Activated CD4-positive, alpha-beta T cell treated with anti-CD3 and anti-CD28 coated beads, Interleukin-2, Interleukin-6, amounts not matched to agents 100 ng/mL and 50 ng/mL, durations not matched to agents 16 hours and 8 hours (primary cell): ENCODE measurements around the gene OR2V2.
A peak's percentile ranks its signal among the peaks of the same experiment; 100 is the strongest.
"Not testable (repeated sequence)": the region's sequence is repeated elsewhere in the genome, so short reads cannot be mapped to it uniquely, and the experiment has no call there.

Source experiments
- DNase-seq: peaks from one replicate; pipeline ENCODE4 v3.0.0-alpha.2; 2020

The OR2V2 gene

DNA sequence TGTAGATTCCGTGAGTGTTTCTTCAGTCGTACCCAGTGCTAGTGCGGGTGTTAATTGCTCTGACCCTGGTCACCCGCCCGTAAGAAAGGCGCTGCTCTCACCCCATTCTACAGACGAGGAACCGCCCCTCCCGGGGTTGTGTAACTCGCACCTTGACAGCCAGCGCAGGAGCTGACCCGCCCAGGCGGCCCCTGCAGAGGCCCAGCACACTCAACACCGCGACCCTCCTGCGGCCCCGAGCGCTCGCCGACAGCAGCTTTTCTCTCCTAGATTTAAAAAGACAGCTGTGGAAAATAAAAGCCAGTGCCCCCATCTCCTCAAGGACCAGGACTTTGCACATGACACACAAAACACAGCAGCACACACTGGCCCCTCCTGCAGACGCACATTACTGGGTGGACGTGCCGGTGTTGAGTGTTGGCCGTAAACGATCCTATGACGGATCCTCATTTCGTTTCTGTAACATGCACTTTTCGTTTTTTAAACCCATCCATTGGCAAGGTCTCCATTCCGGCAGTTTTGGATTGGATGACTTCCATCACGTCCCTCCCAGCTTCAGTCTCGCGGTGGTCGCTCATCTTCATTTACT lies 22.9 kb downstream of the OR2V2 start:
- DNase-seq, result no peak

DNA sequence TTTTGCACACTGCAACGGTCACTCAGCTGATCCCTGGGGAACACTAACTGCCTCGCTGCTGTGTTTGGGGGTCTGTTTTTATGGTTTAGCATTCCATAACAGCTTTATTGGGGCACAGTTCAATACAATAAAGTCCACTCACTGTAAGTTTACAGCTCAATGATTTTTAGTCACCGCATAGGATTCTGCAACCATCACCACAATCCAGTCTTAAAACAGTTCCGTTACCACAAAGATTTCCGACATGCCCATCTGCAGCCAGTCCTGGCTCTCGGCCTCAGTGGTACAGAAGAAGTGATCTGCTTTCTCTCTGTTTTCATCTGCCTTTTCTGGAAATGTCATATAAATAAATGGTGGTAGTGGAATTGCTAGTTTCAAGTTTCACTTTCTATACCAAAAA lies 23.6 kb downstream of the OR2V2 start:
- no peak for DNase-seq

DNA sequence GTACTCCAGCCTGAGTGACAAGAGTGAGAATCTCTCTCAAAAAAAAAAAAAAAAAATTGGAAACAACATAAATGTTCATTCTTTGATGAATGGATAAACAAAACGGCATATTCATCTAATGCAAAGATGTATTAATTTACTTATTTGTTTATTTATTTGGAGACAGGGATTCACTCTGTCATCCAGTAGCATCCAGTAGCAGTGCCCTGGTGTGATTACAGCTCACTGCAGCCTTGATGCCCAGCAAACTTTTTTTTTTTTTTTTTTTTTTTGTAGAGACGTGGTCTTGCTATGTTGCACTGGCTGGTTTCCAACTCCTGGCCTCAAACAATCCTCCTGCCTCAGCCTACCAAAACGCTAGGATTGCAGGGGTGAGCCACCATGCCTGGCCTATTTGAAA lies 24.4 kb downstream of the OR2V2 start:
- no peak for DNase-seq

DNA sequence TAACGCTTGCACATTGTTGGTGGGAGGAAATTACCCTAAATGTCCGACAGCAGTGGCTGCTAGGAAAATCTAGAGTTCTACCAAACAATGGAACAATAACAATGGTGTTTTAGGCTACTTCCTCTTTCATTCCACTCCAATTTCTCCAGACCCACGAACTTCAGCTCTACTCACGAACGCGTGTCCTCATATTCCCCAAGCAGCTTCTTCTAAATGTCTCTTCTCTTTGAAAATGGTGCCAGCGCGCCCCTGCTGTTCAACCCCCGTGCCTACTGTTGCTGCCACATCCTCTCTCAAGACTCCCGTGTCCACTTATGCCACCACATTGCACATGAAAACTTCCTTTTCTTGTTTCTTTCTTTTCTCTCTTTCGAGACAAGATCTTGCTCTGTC lies 25.6 kb downstream of the OR2V2 start:
- DNase-seq, result peak; percentile 72

DNA sequence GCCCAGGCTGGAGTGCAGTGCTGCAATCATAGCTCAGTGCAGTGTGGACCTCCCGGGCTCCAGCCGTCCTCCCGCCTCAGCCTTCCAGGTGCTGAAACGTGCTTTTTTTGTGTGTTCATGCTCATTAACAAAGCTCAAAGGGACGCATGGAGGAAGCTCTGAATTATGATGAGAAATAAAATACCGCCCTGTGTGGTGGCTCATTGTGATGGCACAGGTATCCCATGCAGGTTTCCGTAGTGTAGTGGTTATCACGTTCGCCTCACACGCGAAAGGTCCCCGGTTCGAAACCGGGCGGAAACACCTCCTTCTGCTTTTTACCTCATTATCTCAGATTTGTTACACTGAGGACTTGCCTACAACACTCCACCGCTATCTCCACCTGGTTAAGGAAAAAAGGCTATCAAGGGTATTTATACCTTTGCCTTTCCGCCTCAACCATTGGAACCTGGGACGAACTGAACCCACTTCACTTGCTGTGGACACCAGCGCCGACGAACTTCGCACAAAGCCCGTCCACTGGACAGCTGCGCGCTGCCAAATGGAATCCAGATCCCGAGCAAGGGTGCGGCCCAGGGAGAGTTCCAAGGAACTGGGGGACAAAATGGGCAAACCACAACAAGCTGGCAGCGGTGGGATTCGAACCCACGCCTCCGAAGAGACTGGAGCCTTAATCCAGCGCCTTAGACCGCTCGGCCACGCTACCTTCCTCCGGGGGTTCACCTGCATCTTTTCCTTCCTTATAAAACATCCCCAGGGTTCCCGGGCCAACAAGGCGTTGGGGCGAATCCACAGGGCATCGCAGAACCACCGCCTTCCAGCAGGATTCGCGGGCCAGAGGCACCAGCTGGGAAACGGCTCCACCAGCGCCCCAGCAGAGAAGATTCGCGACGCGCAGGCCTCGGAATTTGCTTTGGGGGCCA lies 26.3 kb downstream of the OR2V2 start:
- DNase-seq, result peak; percentile 89

DNA sequence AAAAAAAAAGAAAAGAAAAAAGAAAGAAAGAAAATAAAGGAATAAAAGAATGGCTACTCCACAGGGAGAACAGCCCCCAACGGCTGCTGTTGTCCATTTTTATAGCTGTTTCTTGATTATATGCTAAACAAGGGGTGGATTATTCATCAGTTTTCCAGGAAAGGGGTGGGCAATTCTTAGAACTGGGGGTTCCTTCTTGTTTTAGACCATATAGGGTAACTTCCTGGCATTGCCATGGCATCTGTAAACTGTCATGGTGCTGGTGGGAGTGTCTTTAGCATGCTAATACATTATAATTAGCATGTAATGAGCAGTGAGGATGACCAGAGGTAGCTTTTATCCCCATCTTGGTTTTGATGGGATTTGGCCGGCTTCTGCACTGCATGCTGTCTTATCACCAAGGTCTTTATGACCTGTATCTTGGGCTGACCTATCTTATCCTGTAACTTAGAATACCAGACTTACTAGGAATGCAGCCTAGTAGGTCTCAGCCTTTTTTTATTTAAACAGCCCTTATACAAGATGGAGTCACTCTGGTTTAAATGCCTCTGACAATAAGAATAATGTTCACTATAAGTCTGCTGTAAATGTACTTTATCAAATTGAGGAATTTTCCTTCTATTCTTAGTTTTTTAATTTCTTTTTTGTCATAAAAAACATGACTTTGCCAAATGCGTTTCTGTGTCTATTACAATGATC lies 29.0 kb downstream of the OR2V2 start:
- no peak for DNase-seq

DNA sequence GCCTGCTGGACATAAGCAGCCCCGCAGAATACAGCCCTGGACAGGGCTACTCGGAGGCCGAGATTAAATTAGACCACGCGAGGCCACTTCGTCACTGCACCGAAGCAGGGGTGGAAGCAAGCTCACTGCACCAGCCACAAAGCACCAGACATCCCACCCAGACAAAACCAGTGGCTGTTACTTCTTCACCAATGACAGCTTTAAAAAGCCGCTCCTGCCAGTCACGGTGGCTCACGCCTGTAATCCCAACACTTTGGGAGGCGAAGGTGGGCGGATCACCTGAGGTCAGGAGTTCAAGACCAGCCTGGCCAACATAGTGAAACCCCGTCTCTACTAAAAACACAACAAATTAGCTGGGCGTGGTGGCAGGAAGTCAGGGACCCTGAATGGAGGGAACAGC lies 30.2 kb downstream of the OR2V2 start:
- not testable (repeated sequence) for DNase-seq

DNA sequence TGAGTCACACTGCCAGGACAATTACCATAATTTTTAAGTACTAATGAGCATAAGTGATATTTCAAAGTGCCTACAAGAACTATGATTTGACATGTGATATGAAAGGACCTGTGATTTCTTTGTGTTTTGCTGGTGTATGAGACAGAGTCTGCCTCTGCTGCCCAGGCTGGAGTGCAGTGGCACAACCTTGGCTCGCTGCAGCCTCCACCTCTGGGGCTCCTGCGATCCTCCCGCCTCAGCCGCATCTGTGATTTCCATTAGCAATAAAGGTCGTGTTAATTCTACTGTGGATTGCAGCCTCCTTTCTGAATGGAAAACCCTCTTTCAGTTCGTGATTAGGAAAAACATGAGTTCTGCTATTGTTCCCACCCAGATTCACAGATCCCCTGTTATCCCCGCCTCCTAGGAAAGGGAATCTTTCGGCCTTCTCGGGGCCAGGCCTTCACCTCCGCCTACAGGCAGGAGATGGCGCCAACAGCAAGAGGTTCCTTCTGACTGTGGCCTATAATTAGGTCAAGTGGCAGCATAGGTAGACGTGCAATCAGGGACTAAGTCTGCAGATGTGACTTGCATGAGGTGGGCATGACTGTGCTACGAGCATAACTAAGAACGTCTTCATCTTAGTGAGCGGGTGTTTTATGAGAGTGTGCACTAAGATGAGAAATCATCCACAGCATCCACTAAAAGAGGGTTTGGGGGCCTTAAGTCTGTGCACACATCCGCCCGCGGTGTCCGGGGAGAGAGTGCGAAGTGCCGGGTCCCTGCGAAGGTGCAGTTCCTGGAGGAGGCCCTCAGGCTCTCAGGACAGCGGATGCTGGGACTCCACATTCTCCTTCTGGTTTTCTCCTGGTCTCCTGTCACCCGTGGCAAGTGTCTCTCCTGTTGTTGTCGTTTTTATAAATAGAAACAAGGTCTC lies 34.5 kb downstream of the OR2V2 start:
- peak; percentile 73 for DNase-seq

DNA sequence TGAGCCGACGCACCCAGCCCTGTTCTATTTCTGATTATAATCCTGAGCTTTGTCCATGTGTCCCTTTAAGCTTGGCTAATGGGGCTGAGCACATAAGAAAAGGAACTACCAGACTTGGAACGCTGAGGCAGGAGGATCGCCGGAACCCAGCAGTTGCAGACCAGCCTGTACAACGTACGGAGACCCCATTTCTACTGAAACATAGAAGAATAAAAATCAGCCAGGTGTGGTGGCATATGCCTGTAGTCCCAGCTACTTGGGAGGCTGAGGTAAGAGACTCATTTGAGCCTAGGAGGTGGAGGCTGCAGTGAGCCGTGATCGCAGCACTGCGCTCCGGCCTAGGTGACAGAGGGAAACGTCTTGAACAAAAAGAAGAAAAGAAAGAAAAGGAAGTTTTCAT lies 35.3 kb downstream of the OR2V2 start:
- no peak for DNase-seq

DNA sequence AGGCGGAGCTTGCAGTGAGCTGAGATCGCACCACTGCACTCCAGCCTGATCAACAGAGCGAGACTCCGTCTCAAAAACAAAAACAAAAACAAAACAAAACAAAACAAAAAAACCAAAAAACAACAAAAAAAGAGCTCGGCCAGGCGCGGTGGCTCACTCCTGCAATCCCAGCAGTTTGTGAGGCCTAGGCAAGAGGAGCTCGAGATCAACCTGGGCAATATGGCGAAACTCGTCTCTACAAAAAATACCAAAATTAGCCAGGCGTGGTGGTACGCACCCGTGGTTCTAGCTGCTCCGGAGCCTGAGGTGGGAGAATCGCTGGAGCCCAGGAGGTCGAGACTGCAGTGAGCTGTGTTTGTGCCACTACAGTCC lies 37.4 kb downstream of the OR2V2 start:
- no peak for DNase-seq

DNA sequence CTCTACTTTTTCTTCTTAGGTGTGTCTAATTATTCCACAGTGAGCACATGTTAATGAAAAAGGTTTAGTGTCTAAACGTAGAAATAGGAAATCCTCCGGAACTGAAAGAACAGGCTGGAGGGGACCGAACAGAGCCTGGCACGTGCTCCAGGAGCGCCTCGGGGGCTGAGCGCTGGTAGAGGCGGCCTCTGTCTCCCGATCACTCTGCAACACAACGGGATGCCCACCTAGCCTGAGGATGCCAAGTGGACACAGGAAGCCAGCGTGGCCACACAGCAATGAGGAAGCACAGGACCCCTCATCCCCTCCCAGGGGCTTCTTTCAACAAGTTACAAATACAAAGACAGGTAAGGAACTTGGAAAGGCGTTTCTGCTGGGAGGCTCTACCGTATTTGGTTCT lies 38.2 kb downstream of the OR2V2 start:
- no peak for DNase-seq

DNA sequence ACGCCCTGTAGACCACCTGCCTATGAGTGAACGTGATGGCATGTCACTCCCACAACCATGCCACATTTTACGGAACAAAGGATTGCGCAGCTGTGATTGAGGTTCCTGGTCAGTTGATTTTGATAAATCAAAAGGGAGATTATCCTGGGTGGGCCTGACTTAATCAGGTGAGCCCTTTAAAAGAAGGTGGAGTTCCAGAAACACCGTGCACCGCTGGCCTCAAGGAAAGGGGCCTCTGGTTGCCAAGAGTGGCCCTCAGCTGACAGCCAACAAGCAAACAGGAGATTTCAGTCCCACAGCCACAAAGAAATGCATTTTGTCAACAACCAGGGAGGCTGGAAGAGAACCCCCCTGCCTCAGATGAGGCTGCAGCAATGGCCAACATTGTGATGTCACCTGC lies 38.6 kb downstream of the OR2V2 start:
- no peak for DNase-seq

DNA sequence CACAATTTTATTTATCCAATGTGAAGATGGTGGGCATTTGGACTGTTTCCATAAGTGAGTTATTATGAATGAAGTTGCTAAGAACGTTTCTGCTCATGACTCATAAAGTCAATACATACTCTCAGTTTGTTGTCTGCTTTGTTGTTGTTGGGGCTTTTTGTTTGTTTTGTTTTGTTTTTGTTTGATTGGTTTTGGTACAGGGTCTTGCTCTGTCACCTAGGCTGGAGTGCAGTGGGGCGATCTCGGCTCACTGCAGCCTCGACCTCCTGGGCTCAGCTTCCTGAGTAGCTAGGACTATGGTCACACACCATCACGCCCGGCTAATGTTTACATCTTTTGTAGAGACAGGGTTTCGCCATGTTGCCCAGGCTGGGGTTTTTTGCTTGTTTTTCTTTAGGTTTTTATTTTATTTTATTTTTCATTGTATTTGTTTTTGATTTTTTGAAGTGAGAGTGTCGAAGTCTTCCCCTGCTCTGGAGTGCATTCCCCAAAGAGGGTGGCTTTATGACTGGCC lies 39.7 kb downstream of the OR2V2 start:
- no peak for DNase-seq

DNA sequence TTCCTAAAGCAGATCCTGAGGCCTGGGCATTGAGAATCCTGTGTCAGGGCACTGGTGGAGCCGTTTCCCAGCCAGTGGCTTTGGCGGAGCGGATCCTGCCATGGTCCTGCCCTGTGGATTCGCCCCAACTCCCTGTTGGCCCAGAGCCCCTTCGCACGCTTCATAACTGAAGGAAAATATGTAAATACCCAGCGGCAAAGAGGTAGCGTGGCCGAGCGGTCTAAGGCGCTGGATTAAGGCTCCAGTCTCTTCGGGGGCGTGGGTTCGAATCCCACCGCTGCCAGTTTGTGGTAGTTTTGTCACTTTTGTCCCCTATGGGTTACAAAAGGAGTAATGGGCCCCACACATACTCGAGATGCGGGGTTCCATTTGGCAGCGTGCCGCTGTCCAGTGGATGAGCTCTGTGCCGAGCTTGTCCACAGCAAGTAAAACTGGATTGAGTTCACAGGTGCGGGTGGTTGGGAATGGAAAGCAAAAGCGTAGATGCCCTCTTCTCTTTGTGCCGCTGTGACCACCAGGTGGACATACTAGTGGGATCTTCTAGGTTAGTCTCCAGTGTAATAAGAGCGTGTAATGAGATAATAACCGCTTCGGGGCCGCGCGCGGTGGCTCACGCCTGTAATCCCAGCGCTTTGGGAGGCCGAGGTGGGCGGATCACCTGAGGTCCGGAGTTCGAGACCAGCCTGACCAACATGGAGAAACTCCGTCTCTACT lies 40.3 kb downstream of the OR2V2 start:
- peak; percentile 90 for DNase-seq

DNA sequence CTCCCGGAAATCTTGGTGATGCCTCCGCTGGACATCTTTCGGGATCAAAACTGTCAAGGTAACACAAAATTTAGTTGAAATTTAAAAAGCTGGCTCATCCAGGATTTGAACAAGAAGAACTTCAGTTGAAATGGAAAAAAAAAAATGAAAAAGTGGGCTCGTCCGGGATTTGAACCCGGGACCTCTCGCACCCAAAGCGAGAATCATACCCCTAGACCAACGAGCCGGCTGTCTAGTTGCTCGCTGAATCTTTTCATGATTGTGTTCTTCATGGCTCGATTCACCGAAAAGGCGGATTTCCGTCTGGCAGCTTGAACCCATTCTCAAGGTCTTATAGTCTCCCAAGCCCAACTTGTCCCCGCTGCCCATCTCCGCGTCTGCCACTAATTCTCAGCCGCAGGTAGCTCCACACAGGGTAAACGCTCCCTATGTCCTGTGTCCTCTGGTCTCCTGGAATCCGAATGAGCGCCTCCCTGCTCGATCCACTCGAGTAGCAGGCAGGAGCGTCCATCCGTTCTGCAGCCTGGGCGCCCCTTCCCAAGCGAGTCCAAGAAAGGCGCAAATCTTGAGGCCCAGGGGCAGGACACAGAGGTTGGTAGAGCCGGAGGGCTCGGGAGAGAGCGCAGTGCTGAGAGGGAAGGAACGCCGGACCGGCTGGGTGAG lies 41.4 kb downstream of the OR2V2 start:
- DNase-seq, result peak; percentile 88

DNA sequence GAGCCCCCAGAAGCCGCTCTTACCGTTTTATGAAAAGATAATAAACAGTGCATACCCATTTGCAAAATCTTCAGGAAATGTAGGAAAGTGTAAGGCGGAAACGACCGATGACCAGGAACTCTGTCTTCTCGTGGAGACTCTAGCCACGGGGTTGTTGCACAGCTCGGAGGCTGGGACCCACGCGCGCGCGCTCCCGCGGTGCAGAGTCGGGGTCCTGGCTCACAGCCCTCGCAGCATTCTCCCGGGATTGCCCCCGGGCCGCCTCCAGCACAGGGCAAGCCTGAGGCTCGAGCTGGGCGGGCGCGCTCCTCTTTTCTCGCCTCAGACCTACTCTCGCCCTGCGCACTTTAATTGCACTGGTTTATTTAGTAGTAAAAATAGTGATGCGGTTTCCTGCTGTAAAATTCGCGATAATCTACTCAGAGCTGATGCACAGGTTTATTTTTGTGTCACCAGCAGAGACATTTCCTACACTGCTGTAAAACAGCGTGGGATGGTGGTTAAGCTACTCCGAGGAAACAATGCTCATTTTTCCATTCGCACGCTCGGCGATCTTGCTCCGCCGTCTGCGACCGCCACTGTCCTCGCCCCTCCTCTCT lies 42.1 kb downstream of the OR2V2 start:
- DNase-seq, result peak; percentile 53

DNA sequence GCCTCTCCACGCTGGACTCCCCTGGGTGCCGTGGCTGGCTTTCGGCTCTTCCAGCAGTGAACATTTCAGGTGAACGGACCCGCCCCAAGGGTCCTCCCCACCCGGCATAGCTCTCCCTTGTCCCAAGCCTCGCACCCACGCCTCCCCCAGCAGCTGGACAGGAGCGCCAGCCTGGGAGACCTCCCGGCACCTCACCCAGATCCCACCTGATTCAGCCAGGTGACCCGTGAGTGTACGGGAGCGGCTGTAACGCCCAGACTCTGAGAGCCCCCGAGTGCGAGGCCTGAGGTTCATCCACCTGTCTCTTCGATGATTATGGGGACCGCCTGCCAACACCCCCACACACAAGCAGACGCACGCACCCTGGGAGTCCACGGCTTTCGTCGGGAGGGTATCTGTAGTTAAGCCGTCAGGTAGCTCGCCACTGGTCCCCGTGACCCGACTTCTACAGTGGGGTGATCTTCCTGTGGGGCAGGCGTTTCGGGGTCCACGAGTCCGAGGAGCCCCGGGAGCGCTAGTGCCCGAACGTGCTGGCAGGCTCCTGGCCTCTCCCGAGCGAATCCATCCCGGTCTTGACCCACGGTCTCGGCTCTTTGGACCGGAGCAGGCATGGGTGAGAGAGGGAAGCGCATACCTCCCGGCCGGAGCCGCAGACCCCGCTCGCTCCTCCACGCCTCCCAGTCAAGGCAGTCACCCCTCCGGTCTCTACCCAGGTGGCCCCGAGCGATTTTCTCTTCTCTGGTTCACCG lies 42.8 kb downstream of the OR2V2 start:
- DNase-seq, result no peak

DNA sequence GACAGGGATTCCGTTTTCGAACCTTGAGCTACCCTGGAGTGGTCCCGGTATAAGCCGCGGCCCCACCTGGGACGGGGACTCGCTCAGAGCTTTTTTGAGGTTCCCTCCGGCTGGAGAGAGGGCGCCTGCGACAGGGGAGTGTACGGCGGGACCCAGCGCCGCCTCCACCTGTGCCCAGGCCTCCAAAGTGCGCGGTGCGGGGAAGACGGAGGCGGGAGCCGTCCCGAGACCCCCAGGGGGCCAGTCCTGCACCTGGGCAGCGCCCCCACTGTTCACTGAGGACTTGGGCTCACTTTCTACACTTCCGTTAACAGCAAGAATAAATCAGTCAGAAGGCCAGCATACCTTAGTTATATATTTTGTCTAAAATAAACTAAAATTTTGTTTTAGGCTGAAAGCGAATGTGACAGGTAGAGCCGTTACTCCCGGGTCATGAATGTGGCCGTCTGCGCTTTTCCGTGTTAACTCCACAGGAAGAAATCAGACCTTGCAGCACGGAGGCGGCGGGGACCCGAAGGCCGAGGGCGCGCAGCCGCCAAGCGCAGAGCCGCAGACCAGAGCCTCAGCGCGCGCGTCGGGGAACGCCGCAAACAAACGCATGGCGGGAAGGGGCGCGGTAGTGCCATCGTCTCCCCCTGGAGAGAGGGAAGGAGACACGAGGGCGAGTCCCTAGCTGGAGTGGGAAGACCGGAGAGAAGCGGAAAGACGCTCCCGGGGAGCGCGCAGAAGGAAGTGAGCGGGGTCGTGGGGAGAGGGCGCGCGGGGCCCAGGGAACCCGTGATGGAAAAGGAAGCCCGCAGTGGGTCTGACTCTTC lies 43.5 kb downstream of the OR2V2 start:
- peak; percentile 58 for DNase-seq
